KG1 (cell line): ENCODE data around the gene TAS2R42.

Experiments used
- DNase-seq: peaks from one replicate; lab custom pipeline; 2025; lab: John Stamatoyannopoulos, UW

TAS2R42 gene

DNA sequence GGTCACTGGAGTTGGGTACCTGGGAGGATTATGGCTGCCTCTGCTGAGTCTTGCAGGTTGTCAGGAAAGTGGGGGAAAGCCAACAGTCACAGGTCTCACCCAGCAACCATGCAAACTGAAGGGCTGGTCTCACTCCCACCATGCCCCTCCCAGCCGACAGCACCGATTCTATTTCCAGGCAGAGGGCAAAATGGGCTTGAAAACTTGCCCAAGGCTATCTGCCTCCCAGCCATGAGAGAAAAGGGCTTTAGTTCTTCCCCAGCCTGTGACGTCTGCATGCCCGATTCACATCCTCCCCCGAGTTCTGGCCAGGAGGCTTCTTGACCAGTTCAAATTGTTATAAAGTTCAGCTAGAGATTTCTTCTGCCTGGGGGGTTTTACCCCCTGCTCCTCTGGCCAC is 42.4 kb downstream of the TAS2R42 start:
- no peak for DNase-seq

DNA sequence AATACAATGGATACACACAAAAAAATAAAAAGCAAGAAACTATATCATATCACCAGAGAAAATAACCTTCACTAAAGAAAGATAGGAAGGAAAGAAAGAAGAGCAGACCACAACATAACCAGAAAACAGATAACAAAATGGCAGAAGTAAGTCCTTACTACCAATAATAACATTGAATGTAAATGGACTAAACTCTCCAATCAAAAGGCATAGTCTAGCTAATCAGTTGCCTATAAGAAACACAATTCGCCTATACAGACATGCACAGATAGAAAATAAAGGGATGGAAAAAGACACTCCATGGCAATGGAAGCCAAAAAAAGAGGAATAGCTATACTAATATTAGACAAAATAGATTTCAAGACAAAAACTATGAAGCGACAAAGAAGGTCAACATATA is 43.4 kb downstream of the TAS2R42 start:
- DNase-seq = no peak

DNA sequence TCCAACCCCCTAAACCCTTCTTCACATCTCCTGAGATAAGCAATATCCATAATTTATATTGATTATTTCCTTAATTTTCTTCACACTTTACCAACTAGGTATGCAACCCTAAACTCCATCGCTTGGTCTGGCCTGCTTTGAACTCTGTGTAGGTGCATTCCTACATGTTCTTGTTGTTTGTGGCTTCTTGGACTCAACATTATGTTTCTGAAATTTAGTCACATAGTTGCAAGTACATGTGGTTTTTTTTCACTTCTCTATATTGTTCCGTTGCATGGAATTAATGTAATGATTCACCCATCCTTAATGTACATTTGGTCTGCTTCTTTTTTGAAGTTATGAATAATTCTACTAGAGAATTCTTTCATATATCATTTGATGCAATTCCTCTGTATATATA is 50.7 kb downstream of the TAS2R42 start:
- no peak for DNase-seq
